Measurements from ENCODE around the gene PHPT1.
"Not testable (repeated sequence)": the region's sequence is repeated elsewhere in the genome, so short reads cannot be mapped to it uniquely, and the experiment has no call there.

The PHPT1 gene

DNA sequence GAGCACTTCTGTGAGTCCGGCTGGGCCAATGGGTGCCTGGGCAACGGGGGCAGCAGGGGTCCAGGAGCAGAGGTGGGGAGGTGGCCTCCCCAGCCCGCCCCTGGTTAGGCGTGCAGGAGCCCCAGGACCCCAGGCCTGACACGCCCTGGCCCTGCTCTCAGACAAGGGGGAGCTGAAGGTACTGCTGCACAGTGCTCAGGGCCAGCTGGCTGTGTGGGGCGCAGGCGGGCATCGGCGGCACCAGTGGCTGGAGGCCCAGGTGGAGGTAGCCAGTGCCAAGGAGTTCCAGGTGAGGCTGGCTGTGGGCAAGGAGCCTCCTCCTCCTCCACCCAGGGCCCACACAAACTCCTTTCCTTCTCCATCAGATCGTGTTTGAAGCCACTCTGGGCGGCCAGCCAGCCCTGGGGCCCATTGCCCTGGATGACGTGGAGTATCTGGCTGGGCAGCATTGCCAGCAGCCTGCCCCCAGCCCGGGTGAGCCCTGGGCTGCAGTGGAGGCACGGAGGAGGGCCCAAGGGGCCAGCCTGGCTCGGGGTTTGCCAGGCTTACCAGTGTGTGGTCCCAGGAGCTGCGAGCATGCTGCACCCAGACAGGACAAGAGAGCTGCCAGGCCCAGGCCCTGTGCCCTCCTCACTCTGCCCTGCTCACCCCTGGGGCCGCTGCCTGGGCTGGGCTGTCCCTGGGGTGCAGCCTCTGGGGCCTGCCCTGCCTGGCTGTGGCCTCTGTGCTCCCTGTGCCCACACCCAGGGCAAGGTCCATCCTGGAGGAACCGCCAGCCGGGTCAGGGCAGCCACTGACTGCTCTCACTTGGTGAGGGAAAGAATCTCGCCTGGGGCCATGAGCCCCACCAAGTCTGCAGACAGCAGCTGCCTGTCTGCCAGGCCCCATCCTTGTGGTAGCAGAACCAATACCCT is 9.9 kb downstream of the PHPT1 start:
- peak; percentile 87 for DNase-seq (ENCODE audit: low read depth, low spot score)

DNA sequence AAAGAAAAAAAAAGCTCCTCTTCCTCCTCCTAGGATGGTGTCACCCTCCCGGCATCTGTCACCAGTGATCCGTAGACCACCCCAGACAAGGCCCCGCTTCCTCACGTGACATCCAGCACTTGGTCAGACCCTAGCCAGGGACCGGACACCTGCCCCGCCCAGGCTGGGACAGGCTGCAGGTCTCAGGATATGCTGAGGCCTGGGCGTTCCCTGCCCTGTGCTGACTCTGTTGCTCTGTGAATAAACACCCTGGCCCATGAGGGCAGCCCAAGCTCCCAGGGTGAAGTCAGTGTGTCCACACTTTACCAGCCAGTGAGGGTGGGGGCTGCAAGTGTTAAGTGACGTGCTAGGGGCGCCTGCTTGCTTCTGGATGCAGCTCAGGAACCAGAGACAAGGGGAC is 11.3 kb downstream of the PHPT1 start:
- DNase-seq (ENCODE audit: low read depth, low spot score) = no peak

DNA sequence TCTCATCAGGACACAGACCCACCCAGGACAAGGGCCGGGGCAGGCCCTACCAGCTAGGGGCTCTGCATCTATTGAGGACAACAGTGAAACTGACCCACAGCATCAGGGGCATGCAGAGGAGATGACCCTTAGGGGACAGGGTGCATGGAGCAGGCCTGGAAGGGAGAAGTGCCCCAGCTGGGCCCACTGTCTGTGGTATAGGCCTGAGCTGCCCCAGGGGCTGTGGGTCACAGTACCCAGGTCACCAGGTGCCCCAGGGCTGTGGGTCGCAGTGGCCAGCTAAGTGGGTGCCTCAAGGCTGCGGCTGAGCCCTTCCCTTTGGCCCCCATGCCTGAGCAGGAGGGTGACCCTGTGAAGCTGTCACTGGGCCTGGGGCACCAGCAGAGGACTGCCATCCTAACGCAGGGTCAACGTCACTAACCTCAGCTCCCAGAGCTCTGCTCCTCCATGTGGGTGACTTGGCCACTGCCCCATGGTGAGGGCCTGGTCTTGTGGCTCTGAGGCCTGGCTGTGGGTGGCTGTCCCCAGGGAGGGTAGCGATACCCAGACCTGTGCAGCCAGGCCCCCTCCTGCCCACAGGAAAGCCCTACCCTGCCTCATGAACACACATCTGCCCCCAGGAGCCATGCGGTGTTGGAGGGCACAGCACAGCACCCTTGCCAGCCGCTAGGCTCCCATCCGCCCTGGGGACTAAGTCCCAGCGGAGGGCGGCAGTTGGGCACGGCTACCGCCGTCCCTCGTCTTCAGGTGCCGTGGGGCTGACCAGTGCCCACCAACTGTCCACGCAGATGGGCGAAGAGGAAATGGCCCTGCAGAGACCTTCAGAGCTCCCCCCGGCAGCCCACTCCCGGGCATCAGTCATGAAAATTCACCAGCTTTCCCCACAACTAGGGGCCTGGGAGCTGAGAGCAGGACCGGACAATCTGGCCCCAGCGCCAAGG is 12.0 kb downstream of the PHPT1 start:
- DNase-seq (ENCODE audit: low read depth, low spot score) = no peak

DNA sequence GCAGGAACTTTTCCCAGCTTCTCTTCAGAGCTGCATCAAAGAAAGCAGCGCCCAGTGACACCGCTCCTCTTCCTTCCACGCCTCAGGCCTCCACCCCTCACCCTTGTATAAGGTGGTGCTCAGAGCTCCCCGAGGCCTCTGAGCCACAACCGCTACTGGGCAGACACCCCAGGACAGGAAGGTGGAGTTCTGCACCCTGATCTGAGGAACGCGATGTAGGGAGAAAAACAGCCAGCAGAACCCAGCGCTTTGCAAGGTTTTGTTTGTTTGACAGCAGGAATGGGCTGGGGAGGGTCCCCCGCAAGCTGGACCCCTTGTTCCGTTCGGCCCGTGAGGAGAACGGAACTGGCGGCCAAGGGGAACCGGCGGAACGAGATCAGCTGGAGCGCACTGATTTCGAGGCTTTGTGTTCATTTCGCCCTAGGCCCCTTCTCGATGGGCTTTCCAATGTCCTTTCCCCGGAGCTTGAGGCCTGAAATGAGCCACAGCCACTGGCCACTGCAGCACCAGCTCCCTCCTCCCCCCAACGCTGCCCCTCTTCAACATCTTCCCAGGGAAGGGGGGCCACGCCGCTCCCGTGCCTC is 12.8 kb downstream of the PHPT1 start:
- DNase-seq (ENCODE audit: low read depth, low spot score) = no peak

DNA sequence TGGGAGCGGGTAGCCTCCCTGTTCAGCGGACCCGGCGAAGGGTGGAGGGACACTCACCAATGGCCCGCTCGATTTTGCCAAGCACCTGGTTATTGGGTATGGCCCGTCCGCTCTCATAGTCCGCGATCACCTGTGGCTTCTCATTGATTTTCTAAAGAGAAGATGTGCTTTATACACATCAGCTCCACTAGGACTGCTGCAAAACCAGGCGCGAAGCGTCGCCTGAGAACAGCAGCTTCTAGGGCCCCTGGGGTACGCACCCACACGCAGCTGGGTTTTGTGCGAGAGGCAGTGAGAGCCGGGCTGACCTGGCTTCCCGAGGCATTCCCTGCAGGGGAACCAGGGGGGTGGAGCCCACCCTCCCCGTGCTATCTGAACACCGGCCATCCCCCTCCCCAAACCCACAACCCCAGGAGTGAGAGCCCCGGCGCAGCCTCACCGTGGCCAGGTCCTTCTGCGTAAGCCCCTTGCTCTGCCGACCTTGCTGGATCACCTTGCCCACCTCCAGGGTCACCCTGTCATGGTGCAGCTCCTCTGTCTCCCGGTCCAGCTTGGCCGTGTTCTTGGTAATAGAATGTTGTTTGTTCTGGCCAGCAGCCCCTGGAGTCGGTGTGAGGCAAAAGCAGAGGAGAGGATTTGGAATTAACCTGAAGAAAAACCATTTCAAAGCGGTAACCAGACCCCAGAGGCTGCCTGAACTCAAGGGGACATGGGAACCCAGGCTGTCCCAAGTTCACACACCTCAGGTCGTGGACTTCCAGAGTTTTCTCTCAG is 13.8 kb downstream of the PHPT1 start:
- no peak for DNase-seq (ENCODE audit: low read depth, low spot score)

DNA sequence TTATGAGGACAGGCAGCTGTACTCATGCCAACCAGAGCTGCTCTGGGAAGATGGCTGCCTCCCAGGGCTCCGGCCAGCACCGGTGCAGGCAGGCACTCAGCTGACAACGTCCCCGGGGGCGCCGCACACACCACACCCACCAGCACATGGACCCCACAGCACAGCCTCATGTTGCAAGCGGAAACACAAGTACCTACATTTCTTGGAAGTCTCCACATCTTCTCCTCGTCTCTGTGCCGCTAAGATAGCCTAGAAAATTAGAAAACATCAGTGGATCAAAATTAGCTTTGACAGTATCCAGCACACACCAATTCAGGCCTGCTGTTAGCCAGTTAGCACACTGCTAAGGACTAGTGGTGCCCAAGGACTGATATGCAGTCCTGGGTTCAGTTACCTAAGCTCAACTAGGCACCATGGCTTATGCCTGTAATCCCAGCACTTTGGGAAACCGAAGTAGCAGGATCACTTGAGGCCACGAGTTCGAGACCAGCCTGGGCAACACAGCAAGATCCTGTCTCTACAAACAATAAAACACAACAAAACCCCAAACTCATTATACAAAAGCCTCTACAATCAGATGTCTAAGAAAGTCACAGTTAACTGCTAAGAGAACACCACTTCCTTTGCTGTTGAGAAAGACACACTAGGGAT is 14.5 kb downstream of the PHPT1 start:
- DNase-seq (ENCODE audit: low read depth, low spot score) = no peak

DNA sequence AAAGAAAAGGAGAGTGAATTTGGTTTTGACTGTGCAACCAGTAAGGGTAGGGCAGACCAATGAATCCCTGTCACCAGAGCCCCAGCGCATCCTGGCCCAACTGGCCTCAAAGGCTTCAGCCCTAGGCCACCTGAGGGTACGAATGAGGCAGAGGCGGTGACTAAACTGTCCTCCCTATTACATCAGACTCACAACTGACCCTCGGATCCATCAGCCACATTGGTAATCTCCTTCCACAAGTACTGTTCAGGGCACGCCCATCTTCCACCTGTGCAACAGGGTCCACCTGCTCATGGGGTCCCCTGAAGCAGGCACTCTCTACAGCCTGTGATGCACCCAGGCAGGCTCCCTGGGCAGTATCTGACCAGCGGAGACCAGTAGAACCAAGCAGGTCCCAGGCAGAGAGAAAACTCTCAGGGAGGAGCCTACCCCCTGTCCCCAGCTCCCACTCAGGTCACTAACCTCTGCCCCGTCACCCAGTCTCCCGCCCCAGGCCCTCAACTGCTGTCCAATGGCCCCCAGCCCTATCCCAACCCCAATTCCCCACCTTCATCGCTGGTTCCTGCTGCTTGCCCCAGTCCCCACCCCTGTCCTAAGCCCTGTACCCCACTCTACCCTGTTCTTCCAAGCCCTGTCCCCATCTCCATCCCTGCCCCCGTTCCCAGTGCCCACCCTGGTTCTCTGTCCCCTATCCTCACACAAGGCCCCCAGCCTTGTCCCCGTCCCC is 16.0 kb downstream of the PHPT1 start:
- DNase-seq (ENCODE audit: low read depth, low spot score) = no peak

DNA sequence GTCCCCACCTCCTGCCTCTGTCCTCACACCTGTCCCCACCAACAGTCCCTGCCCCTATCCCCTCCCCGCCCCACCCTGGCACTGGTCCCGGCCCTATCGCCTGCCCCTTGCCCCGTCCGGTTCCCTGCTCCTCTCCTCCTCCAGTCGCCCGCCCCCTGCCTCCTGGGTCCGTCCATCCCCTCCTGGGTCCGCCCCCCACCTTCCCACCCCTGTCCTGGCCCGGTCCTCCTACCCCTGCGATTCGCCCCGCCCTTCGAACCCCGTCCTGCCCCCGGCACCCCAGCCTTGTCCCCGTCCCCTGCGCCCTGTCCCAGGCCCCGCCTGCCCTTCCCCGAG is 16.5 kb downstream of the PHPT1 start:
- DNase-seq (ENCODE audit: low read depth, low spot score) = no peak

DNA sequence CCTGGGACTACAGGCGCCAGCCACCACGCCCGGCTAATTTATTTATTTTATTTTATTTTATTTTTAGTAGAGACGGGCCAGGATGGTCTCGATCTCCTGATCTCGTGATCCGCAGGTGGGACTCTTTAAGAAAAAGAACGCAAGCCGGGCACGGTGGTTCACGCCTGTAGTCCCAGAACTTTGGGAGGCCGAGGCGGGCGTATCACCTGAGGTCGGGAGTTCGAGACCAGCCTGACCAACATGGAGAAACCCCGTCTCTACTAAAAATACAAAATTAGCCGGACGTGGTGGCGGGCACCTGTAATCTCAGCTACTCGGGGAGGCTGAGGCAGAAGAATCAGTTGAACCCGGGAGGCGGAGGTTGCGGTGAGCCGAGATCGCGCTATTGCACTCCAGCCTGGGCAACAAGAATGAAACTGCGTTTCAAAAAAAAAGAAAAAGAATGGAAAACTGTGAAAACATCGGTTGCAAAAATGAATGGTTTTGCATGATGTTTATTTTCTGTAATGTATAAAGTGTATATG is 17.8 kb downstream of the PHPT1 start:
- not testable (repeated sequence) for DNase-seq (ENCODE audit: low read depth, low spot score)

DNA sequence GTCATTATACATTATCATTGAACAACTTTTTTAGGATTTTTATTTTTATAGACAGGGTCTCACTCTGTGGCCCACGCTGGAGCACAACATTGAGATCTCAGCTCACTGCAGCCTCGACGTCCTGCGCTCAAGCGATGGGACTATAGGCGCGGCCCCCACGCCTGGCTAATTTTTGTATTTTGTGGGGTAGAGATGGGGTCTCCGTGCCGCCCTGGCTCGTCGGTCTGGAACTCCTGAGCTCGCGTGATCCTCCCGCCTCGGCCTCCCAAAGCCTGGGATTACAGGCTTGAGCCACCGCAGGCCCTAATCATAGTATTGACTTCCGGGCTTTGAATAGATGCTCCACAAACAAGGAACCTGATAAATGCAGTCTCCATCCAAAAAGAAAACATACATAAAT is 18.3 kb downstream of the PHPT1 start:
- no peak for DNase-seq (ENCODE audit: low read depth, low spot score)

DNA sequence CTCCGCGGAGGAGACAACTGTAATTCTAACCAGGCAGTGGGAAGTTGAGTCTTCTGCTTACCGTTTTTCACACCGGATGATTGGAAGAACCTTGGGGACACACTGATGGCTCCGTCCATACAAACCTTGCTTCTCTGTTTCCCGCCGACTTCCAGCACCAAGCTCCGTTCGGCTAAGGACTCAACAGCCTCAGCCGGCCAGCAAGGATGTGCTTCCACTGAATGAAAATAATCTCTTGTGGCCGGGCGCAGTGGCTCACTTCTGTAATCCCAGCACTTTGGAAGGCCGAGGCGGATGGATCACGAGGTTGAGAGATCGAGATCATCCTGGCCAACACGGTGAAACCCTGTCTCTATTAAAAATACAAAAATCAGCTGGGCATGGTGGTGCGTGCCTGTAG is 18.7 kb downstream of the PHPT1 start:
- DNase-seq (ENCODE audit: low read depth, low spot score) = no peak

DNA sequence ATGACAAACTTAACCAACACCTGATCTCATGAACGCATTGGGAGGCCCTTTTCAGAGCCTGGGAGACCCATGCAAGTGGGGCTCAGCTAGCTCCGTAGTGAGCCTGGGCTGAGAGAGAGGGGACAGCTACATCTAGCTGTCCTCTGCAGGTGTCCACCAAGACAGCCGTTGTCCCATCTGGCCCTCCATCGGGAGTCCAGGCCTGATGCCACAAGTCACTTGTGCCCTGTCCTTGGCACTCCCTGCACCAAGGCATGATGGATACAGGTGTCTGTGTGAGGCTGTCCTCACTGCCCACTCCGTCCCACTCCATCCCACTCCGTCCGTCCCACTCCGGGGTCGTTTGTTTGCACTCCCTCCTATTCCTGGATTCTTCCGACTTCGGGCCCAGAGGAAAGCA is 19.4 kb downstream of the PHPT1 start:
- no peak for DNase-seq (ENCODE audit: low read depth, low spot score)

DNA sequence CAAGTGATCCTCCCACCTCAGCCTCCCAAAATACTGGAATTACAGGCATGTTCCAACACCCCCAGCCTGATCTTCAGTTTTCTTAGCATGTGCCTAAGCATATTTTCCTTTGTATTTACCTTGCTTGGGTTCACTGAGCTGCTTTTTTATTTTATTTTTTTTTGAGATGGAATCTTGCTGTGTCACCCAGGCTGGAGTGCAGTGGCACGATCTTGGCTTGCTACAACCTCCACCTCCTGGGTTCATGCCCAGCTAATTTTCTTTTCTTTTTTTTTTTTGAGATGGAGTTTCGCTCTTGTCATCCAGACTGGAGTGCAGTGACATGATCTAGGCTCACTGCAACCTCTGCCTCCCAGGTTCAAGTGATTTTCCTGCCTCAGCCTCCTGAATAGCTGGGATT is 20.4 kb downstream of the PHPT1 start:
- DNase-seq (ENCODE audit: low read depth, low spot score) = not testable (repeated sequence)

DNA sequence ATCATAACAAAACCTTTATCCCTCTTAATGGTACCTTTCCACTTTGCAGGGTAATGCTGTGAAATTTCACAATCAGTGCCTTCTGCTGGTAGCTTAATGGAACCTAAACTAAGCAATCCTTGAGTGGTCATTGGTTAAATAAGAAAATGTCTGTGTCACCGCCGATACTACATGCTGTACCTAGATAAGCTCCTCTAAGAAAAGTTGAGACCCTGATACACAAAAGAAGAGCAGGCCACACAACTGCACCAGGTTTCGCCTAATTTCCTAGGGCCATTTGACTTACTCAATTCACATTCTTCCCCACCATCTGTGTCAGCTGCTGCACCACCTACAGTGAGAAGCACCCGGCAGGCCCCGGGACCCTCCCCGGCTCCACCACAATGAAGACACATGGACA is 25.9 kb downstream of the PHPT1 start:
- no peak for DNase-seq (ENCODE audit: low read depth, low spot score)

DNA sequence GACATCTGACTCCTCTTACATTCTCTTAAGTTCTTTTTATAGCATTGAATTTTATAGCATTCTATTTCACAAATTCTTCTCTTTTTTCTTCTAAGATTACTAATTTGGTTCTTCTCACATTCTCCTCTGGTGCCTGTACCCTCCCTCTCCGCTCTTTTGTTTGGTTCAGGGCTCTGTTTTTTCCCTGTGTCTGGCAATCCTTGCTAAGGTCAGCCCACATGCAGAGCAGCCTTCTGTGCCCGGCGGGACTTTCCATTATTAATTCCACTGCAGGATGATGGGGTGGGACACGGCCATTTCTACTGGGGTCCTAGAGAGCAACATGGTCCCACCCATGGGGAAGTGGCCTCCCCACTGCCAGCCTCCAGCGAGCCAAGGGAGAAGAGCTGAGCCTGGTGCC is 27.3 kb downstream of the PHPT1 start:
- no peak for DNase-seq (ENCODE audit: low read depth, low spot score)

DNA sequence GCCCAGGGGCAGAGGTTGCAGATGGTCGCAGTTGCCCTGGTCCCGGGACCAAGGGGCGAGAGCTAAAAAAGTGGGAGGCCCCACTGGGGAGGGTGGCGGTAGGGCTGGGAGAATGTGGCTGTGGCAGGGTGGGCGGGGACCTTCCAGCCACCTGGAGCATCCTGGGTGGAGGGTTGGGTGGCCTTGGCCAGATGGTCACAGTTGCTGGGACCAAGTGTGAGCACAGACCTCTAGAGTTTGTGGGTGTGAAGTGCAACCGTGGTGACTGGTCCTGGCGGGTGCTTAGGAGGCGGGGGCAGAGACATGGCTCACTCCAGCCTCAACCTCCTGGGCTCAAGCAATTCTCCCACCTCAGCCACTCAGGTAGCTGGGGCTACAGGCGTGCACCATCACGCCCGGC is 31.4 kb downstream of the PHPT1 start:
- no peak for DNase-seq (ENCODE audit: low read depth, low spot score)

DNA sequence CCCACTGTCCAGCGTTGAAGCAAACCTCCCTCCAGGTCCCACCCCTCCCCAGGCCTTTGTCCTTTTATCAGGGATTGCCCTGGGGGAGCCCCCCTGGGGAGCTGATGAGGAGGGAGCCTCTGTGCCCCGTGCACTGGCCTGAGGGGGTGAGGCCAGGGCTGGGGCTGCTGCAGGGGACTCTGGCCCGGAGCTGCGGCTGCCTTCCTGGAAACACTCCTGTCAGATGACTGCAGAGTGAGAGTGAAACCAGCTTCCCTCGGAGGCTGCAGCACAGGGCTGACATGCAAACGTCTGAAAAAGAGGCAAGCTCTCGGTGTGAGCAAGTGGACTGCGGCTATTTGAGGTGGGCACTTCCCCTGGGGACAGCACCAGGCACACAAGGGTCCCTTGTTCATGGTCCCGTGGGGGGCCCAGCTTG is 32.5 kb downstream of the PHPT1 start:
- peak; percentile 61 for DNase-seq (ENCODE audit: low read depth, low spot score)

DNA sequence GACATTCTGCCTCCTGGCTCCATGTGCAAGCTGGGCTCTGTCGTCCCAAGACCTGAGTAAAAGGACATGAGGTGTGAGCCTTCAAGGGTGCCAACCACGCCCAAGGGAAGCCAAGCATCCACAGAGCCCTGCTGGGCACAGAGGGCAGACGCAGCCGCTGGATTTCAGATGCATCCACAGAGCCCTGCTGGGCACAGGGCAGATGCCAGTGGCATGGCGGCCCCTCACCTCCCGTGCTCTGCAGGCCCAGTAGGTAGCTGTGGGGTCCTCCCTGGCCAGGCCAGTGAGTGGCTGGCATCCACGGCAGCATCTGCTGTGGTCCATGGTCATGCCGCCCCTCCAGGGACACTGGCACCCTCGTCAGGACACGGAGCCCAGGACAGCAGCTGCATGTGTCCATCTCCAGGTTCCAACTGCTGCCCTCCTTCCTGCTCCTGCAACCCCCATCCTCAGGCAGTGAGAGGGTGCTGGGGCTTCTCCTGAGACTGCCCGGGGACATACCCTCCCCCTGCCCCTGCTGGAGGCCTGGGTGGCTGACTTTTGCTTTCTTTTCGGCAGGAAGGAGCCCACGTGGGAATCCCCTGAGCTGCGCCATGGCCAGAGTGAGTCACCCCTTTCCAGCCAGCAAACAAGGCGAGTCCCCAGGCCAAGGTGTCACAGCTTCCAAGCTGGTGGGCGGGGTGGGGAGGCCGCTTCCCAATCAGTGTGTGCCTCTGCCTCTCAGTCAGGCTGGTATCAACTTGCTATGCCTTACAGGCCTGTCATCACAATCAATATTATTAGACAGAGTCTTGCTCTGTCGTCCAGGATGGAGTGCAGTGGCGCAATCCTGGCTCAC is 33.1 kb downstream of the PHPT1 start:
- peak; percentile 82 for DNase-seq (ENCODE audit: low read depth, low spot score)

DNA sequence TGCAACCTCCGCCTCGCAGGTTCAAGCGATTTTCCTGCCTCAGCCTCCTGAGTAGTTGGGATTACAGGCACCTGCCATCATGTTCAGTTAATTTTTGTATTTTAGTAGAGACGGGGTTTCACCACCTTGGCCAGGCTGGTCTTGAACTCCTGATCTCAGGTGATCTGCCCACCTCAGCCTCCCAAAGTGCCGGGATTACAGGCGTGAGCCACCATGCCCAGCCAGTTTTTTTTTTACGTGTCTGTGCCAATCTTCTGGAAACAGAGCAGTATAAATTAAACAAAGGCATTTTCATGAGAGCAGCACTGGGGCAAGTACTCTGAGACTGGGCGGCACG is 33.7 kb downstream of the PHPT1 start:
- not testable (repeated sequence) for DNase-seq (ENCODE audit: low read depth, low spot score)
